GM19099 (cell line): ENCODE results near the gene DHH.

Experiments used
- POLR2A ChIP-seq: IDR thresholded peaks from 3 replicates; pipeline ENCODE4 v1.6.1; 2011; ENCODE audit warnings: low read depth; ENCODE audit not compliant: insufficient read length; ENCODE audit errors: extremely low read depth

The DHH gene

DNA sequence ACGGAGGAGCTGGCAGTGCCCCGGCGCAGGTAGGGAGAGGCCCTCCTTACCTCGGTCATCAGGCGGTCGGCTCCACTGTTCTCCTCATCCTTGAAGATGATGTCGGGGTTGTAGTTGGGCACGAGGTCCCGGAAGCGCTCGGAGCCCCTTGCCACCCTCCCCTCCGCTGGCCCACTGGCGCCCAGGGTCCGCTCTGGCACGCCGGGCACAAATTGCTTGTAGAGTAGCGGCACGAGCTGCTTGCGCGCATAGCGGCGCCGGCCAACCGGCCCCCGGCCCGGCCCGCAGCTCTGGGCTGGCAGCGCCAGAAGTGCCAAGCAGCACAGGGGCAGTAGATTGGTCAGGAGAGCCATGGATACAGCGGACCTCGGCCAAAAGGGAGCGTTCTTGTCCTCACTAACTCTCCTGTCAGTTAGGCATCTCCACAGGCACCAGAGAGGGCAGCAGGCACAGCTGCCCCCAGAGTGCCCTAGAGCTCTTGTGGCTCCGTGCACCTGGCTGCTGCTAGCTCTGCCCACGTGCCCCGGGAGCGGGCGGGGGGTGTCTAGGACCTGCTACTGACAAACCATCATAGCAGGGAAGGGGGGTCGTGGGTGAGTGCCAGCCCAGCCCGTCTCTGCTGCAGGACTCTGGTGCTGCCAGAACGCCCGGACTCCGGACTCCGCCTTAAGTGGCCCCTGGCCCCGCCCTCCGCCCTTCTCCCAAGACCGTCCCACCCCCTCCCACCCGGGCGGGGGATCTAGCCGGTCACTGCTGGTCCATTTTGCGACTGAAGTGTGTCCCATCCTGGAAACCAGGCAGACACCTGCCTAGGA, at the start of gene DHH:
Gene DHH, minus strand, starts transcription at position 642 of the 815 bp plus-strand sequence. Its CDS starts 289 bp downstream, at position 353.
- TF ChIP-seq POLR2A: no peak

DNA sequence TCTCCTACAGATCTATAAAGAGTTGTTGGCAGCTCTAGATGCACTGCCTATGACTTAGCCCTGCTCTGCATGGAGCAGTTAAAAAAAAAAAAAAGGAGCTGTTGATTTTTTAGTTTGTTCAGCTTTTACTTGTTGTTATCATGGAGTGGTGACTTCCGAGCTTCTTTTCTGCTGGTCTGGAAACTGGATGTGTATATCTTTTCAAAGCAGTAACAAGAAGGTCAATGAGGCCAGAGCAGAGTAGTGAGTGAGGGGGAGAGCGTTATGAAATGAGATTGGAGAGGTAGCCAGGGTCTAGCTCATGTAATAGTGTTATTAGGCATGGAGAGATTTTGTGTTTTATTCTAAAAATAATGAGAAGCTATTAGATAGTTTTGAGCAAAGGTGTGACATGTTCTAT, 49.8 kb upstream of the DHH start:
- no peak for TF ChIP-seq POLR2A

DNA sequence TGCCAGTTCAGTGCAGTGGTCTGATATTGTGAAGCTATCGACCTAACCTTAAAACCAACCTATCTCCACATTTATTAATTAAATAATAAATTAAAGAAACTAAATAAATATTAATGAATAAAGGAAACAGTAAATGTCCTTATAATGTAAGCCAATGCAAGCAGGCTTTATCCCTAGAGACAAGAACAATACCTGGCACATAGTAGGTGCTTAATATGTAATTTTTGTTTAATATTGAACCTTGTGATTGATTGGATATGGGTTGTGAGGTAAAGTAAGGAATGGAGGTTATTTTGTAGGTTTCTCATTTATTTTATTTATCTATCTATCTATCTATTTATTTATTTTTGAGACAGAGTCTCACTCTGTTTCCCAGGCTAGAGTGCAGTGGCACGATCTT, 44.4 kb upstream of the DHH start:
- no peak for TF ChIP-seq POLR2A

DNA sequence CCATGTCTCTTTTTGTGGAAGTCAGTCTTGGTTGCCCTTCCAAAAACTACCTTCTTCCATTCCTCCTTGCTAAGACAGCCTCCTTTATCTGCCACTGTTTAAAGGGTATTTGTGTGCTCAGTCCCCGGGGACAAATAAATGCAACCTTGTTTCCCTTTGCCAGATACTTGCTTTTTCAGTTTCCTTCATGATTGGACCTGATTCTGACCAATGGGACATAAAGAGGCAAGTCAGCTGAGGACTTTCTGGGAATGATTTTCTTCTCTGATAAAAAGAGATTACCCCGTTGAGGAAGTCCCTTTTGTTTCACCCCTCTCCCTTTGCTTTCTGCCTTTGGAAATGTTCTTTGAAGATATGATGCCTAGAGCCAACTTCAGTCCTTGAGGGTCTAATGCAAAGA, 44.0 kb upstream of the DHH start:
- no peak for TF ChIP-seq POLR2A

DNA sequence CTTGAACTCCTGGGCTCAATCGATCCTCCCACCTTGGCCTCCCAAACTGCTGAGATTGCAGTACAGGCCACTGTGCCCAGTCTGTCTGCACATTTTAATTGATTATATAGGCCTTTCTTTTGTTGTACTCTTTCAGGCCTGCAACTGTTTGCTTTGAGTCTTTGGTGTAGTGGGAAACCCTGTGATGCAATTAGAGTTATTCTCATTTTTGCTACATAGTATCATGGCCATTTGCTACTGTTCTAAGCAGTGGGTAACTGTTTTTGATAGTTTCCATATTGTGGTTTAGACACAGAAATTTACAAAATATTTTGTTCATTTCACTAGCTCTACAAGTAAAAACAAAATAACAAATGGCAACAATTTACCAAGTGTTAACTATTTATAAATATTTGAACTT, 42.9 kb upstream of the DHH start:
- TF ChIP-seq POLR2A: no peak

DNA sequence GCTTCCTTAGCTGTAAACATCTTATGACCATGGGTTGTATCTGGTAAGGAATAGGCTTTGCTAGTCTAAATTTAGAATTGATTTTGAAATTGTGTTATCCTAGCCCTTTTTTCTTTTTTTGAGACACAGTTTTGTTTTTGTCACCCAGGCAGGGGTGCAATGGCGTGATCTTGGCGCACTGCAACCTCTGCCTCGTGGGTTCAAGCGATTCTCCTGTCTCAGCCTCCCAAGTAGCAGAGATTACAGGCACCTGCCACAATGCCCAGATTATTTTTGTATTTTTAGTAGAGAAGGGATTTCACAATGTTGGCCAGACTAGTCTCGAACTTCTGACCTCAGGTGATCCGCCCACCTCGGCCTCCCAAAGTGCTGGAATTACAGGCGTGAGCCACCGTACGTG, 39.0 kb upstream of the DHH start:
- no peak for TF ChIP-seq POLR2A

DNA sequence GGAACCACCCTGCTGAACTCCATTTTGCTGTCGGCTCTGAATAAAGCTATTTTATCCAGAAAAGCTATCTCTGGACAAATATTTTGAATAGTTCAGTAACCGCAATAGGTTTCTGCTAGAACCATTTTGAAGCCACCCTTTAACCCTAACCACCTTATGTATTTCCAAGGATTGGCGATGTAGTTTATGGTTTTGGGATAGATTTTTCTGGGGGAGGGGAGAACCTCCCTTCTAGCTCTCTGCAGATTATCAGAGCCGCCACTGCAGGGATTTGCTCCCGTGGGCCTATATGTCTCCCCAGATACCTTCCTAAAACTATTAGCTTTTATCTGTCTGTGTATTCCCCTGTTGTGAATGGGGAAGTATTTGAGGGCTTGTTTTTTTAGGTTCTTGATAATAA, 38.4 kb upstream of the DHH start:
- TF ChIP-seq POLR2A: no peak

DNA sequence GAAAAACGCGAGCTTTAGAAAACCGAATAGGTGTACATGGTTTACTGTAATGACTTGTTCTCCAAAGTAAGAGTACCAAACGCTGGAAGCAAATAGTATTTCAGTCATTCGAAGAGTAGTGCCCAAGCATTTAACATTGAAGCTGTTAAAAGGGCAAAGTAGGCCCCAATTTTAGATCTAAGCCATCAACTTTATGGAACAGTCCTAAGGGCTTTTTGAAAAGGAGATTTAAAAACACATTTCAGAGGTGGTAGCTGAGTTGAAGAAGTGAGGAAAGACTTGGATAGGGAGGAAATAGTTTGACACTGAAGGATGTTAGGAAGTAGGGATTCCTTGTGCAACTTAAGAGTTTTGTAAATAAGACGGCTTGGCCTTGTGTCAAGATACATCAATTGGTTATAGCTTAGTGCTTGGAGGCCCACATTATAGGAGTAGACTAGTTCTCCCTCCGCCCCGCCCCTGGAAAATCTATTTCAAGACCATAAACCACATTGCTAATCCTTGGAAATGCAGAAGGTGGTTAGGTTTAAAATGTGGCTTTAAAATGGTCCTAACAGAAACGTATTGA, 37.4 kb upstream of the DHH start:
- TF ChIP-seq POLR2A: no peak

DNA sequence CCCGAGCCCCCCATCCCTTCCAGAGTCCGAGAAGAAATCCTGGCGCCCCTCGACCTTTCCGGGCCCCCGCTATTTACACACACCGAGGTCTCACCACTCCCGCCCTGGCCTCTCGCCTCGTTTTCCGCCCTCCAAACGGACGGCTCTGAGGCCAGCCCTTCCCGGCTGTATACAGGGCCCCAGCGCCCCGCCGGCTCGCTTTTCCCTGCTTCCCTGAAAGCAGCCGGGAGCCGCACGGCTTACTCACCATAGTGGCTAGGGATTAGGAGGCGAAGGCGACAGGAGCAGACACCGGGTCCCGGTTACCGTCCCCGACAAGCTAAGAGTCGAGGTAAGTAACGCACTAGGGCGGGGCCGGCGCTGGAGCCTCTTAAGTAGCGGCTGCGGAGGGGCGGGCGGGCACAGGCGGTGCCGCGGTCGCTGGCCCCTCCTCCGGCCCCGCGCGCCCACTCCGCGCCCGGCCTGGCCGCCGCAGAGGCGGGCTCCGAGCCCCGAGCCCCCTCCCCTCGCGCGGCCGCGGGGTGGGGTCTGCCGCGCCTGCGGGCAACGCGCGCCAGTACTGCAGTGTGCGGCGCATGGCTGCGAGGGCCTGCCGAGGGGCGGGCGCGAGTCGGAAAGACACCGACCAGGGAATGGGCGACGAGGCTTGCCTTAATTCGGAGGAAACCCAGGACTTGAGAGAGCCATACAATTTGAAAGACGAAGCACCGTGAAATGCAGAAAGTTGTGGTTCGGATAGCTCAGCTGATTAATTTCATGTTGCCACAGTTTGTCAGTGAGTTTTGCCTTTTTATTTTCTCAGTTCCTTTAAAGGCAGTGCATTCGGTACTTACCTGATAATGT, 36.7 kb upstream of the DHH start, which contains the start of gene TUBA1B:
Gene TUBA1B, minus strand, starts transcription at position 345 of the 843 bp plus-strand sequence. Its CDS starts 95 bp downstream, at position 250.
- TF ChIP-seq POLR2A: peak; percentile 99

DNA sequence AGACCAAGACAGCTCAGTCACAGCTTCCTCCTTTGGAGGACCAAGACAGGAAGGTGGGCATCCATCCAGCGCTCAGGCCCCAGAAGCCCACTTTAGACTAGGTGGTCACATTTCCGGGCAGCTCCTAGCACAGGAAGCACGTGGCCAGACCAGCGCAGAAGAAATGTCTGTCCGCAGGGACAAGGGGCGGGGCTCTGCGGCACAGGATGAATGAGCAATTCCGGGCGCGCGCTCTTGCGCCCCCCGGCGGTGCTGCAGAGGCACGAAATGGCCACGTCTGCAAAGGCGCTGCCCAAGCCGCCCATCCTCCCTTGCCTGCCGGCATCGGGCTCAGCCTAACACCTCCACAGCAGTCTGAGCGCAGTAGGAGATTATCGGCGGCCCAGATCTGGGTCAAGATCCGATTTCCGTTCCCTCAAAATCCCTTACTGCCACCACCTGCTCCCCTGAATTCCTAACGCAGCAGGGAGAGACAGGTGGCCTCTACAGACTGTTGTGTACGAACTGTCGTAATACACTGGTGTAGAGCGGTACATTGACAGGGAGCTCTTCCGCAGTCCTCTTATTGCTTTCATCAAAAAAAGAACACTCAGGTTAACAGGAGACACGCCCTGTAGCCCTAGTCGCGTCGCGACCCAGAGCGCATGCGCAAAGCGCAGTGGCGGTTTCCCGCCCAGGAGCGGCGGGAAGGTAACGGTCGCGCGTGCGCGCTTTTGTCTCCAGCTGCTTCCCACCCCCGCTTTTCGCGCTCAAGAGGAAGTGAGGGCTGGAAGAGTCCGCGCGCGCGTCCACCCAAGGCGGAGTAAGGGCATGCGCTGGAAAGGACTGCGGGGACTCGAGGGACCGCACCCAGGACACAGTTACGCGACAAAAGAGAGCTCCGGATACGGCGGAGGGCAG, 35.8 kb upstream of the DHH start:
- TF ChIP-seq POLR2A: no peak

DNA sequence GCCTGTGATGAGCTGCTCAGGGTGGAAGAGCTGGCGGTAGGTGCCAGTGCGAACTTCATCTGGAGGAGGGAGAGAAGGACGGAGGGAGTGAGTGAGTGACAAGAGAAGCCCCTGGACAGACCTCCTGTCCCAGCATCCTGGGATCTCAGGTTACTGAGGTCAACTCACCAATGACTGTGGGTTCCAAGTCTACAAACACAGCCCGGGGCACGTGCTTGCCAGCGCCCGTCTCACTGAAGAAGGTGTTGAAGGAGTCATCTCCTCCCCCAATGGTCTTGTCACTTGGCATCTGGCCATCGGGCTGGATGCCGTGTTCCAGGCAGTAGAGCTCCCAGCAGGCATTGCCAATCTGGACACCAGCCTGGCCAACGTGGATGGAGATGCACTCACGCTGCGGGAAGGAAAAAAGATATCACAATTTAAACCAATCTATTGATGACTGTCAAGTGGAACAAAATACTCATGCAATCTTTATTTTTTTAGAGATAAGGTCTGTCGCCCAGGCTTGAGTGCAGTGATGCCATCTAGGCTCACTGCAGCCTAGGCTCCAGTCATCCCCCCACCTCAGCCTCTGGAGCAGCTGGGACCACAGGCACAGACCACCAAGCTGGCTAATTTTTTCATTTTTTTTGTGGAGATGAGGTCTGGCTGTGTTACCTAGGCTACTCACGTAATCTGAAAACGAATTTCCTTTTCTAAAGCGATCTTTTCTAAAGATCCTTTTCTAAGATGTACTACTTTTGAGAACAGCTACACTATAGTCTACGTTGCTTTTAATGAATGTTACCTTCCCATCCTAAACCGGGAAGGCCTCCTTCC, 34.9 kb upstream of the DHH start:
- TF ChIP-seq POLR2A: peak; percentile 17

DNA sequence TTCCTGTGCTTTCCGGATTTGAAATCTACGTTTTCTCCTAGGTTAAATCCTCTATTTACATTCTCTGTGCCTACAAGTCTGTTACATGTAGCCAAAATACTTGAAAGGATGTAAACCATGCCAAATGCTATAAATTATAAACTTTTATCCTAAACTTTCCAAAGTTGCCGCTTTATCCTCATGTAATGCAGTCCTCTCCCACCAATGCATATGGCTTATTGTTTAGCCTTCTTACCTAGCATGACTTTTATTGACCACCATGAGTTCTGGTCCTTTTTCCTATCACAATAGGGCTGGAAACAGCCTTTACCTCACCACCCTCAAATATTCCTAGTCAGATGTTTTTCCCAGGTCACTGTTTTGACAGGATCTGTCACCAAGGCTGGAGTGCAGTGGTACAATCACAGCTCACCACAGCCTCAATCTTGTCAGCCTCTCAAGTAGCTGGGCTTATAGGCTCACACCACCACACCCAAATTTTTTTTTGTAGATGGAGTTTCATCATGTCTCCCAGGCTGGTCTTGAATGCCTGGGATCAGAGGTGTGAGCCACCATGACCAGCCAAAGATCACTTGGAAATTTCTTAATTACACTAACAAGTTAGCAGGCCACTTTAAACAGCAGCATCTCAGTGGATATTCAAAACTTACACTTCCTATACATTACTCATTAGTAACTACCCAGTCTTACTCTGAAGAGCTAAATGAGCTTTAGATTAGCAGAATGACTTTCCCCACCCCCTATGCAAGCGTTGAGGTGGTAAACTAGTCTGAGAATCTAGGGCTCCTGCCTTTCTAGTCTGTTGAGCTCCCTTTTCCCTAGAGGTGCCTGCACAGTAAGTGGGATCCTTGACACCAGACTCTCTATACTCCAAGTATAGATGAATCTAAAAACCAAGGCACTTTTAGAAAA, 32.5 kb upstream of the DHH start:
- no peak for TF ChIP-seq POLR2A
